CD4-positive, alpha-beta memory T cell (primary cell): Measurements from ENCODE around the gene GOLGA8Q. TPM values are rescaled to one million over a fixed set of nuclear protein-coding genes. Genes with fewer than 3 reads are reported as not detected.
"Not testable (repeated sequence)": the region's sequence is repeated elsewhere in the genome, so short reads cannot be mapped to it uniquely, and the experiment has no call there.

ENCODE experiments used
- CTCF ChIA-PET: fragments of 350-600 bp; sonication (Branson Sonifier 250); formaldehyde crosslinking; loops from one replicate; lab custom pipeline; 2021; ENCODE audit warnings: inconsistent platforms; ENCODE audit not compliant: partially characterized antibody; lab: Charles Lee
- POLR2A ChIA-PET: fragments of 350-600 bp; sonication (Branson Sonifier 250); formaldehyde crosslinking; loops from one replicate; lab custom pipeline; 2021; ENCODE audit not compliant: partially characterized antibody; lab: Charles Lee
- DNase-seq, 5 donors: peaks; one replicate each; pipeline versions ENCODE4 v3.0.0 to v3.0.0-alpha.2; 2020 to 2022; ENCODE audit warnings: mixed read lengths in 1 of 5
- H3K27ac ChIP-seq: one replicate; pipeline ENCODE4 v1.7.0; 2013; ENCODE audit warnings: low read depth, low read length
- H3K27me3 ChIP-seq: 2 replicates; pipeline ENCODE4 v1.7.0; 2013; ENCODE audit warnings: mild to moderate bottlenecking, low read length, moderate library complexity; ENCODE audit not compliant: insufficient read depth
- H3K36me3 ChIP-seq: 2 replicates; pipeline ENCODE4 v1.7.0; 2013; ENCODE audit warnings: mild to moderate bottlenecking, low read length, moderate library complexity; ENCODE audit not compliant: insufficient read depth
- H3K4me1 ChIP-seq: 2 replicates; pipeline ENCODE4 v1.7.0; 2013; ENCODE audit warnings: mild to moderate bottlenecking, low read length, moderate library complexity; ENCODE audit not compliant: insufficient read depth
- H3K4me3 ChIP-seq, 2 donors: one replicate each; pipeline ENCODE4 v1.7.0; 2013; ENCODE audit warnings: low read length in 2 of 2, mild to moderate bottlenecking in 1 of 2
- H3K9me3 ChIP-seq, 2 donors: one replicate each; pipeline ENCODE4 v1.7.0; 2013; ENCODE audit warnings: low read length in 2 of 2, control low read depth in 1 of 2; ENCODE audit not compliant: control insufficient read depth in 1 of 2
- H3K27ac Mint-ChIP-seq, 7 donors: one replicate each; pipeline ENCODE4 v1.8.0; 2020 to 2021; ENCODE audit warnings: mixed read lengths in 7 of 7, mild to moderate bottlenecking in 6 of 7, inconsistent platforms in 3 of 7, moderate library complexity in 3 of 7
- H3K27me3 Mint-ChIP-seq, 2 donors: one replicate each; pipeline ENCODE4 v1.8.0; 2020 to 2021; ENCODE audit warnings: mixed read lengths in 2 of 2
- H3K36me3 Mint-ChIP-seq, 2 donors: one replicate each; pipeline ENCODE4 v1.8.0; 2020 to 2021; ENCODE audit warnings: mixed read lengths in 2 of 2, inconsistent platforms in 1 of 2, mild to moderate bottlenecking in 1 of 2
- H3K4me1 Mint-ChIP-seq, 4 donors: one replicate each; pipeline ENCODE4 v1.8.0; 2020 to 2021; ENCODE audit warnings: mixed read lengths in 4 of 4, mild to moderate bottlenecking in 1 of 4
- H3K4me3 Mint-ChIP-seq, 8 donors: one replicate each; pipeline ENCODE4 v1.8.0; 2020 to 2021; ENCODE audit warnings: mixed read lengths in 8 of 8, mild to moderate bottlenecking in 7 of 8, moderate library complexity in 6 of 8, inconsistent platforms in 3 of 8
- H3K9me3 Mint-ChIP-seq, 8 donors: one replicate each; pipeline ENCODE4 v1.8.0; 2020 to 2021; ENCODE audit warnings: mixed read lengths in 8 of 8, mild to moderate bottlenecking in 5 of 8, inconsistent platforms in 3 of 8, moderate library complexity in 1 of 8
- intact Hi-C: fragments of 100-400 bp; cut with micrococcal nuclease; formaldehyde crosslinking; loops from one replicate; pipeline ENCODE4 v1.15.1; 2023
- polyA plus RNA-seq, 2 donors: library from polyadenylated mRNA; unstranded; fragments of 300-500 nt; fragmentation: Illumina TruSeq; gene quantifications; one replicate each; pipeline ENCODE4 v1.2.3, GENCODE V29; 2021
- total RNA-seq, 2 experiments: library from RNA; stranded (reverse); gene quantifications; one replicate each; pipeline ENCODE4 v1.2.3, GENCODE V29; 2021

GOLGA8Q gene, protein sequence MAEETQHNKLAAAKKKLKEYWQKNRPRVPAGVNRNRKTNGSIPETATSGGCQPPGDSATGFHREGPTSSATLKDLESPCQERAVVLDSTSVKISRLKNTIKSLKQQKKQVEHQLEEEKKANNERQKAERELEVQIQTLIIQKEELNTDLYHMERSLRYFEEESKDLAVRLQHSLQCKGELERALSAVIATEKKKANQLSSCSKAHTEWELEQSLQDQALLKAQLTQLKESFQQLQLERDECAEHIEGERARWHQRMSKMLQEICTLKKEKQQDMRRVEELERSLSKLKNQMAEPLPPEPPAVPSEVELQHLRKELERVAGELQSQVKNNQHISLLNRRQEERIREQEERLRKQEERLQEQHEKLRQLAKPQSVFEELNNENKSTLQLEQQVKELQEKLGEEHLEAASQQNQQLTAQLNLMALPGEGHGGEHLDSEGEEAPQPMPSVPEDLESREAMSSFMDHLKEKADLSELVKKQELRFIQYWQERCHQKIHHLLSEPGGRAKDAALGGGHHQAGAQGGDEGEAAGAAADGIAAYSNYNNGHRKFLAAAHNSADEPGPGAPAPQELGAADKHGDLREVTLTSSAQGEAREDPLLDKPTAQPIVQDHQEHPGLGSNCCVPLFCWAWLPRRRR
- total RNA-seq (1 to 10 TPM in 1 of 2 experiments, not detected in 1; 2.1 TPM), polyA plus RNA-seq (not detected)

- H3K4me1 Mint-ChIP-seq, intact Hi-C loops, H3K36me3 Mint-ChIP-seq, H3K27me3 Mint-ChIP-seq, H3K4me3 Mint-ChIP-seq, POLR2A ChIA-PET, CTCF ChIA-PET, H3K9me3 Mint-ChIP-seq, H3K9me3 ChIP-seq, H3K4me3 ChIP-seq, DNase-seq, H3K27ac Mint-ChIP-seq, H3K36me3 ChIP-seq, H3K27me3 ChIP-seq, H3K4me1 ChIP-seq, H3K27ac ChIP-seq: not testable (repeated sequence)
These were observed at the start of gene GOLGA8Q for GRCh38 chr15:30551750-30552149. TSS of gene GOLGA8Q (plus strand) at chr15:30552050. CDS start at chr15:30552078, 28 bp downstream.

GRCh38 chr15:30502904-30503781 is 48.7 kb upstream of the GOLGA8Q start:
- H3K9me3 ChIP-seq, POLR2A ChIA-PET, H3K4me3 ChIP-seq, H3K36me3 Mint-ChIP-seq, H3K27ac Mint-ChIP-seq, H3K36me3 ChIP-seq, intact Hi-C loops, CTCF ChIA-PET, H3K4me1 ChIP-seq, H3K27me3 ChIP-seq, H3K4me1 Mint-ChIP-seq, H3K4me3 Mint-ChIP-seq, H3K27ac ChIP-seq, H3K9me3 Mint-ChIP-seq, H3K27me3 Mint-ChIP-seq: not testable (repeated sequence)
- DNase-seq: peak in 1 of 5 donors; percentile 25

DNA sequence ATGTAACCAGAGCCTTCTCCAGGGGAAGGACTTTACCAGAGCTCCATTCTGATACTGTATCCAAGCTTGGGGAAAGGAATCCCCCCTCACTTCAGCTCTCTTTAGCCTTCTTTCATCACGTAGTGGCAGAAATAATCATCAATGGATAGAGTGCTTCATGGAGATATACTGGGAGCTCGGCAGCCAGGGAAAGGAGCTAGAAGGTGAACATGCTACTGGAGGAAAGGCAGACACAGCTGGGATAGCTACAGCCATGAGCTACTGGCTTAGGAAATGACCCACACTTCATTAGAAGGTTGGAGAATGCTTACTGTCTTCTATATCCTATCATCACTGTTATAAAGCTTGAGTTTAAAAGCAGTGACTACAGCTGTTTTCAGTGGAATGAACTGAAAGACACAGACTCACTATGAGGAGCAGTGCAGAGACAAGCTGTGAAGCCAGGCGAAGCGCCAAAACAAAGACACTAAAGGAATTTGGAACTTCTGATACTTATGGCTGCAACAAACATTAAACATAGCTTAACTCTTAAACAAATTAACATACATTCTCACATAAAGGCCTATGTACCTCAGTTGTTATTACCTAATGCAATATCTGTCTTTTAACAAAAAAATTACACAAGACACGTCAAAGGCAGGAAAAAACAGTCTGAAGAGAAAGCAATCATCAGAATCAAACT is 47.5 kb upstream of the GOLGA8Q start:
- H3K27ac ChIP-seq, H3K4me1 Mint-ChIP-seq, H3K27me3 ChIP-seq, CTCF ChIA-PET, intact Hi-C loops, H3K9me3 ChIP-seq, POLR2A ChIA-PET, H3K27me3 Mint-ChIP-seq, H3K4me3 Mint-ChIP-seq, H3K36me3 ChIP-seq, H3K36me3 Mint-ChIP-seq, H3K4me3 ChIP-seq, H3K27ac Mint-ChIP-seq, H3K4me1 ChIP-seq, DNase-seq, H3K9me3 Mint-ChIP-seq: not testable (repeated sequence)

GRCh38 chr15:30514545-30514944 is 37.3 kb upstream of the GOLGA8Q start:
- H3K27me3 Mint-ChIP-seq, H3K4me3 Mint-ChIP-seq, H3K36me3 Mint-ChIP-seq, H3K27ac Mint-ChIP-seq, DNase-seq, H3K4me1 ChIP-seq, H3K27me3 ChIP-seq, CTCF ChIA-PET, H3K9me3 ChIP-seq, H3K27ac ChIP-seq, intact Hi-C loops, H3K4me1 Mint-ChIP-seq, H3K9me3 Mint-ChIP-seq, H3K36me3 ChIP-seq, H3K4me3 ChIP-seq, POLR2A ChIA-PET: not testable (repeated sequence)

GRCh38 chr15:30523453-30524243 is 28.2 kb upstream of the GOLGA8Q start:
- H3K36me3 ChIP-seq, intact Hi-C loops, H3K4me3 ChIP-seq, H3K27me3 ChIP-seq, H3K27ac ChIP-seq, H3K9me3 Mint-ChIP-seq, POLR2A ChIA-PET, H3K9me3 ChIP-seq, CTCF ChIA-PET, H3K36me3 Mint-ChIP-seq, H3K27ac Mint-ChIP-seq, H3K4me3 Mint-ChIP-seq, H3K27me3 Mint-ChIP-seq, H3K4me1 Mint-ChIP-seq, H3K4me1 ChIP-seq: not testable (repeated sequence)
- peak in 1 of 5 donors; percentile 13 for DNase-seq

DNA sequence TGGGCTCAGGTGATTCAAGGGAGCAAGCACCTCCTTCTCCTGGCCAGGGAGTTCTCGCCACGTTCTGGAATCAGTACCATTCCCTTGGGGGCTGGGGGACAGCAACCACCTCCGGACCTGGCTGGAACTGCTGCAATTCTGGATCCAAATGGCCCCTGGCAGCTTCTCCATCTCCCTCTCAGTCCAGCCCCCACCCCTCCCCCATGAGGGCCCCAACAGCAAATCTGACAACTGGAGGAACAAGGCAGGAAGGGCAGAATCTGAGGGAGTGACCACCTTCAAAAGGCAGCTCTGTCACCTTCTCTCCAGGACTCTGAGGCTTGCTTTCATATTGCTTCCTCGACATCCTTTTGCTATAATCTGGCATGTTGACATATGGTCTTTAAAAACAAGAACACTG is 25.9 kb upstream of the GOLGA8Q start:
- intact Hi-C loops, H3K27me3 Mint-ChIP-seq, H3K9me3 Mint-ChIP-seq, H3K4me1 Mint-ChIP-seq, H3K27ac ChIP-seq, H3K4me1 ChIP-seq, H3K4me3 Mint-ChIP-seq, H3K27ac Mint-ChIP-seq, CTCF ChIA-PET, H3K36me3 ChIP-seq, DNase-seq, POLR2A ChIA-PET, H3K9me3 ChIP-seq, H3K36me3 Mint-ChIP-seq, H3K27me3 ChIP-seq, H3K4me3 ChIP-seq: not testable (repeated sequence)
